GM12878 (cell line): ENCODE data around the gene VGLL3. TPM values are rescaled to one million over a fixed set of nuclear protein-coding genes. Genes with fewer than 3 reads are reported as not detected.

ENCODE experiments used
- ATAC-seq: fragments of 200-7000 bp; cut with Tn5 transposase; 3 replicates; pipeline ENCODE4 v1.9.1; 2020; ENCODE audit warnings: mild to moderate bottlenecking, moderate library complexity
- BruUV-seq: library from RNA; stranded (reverse); fragments of 400-500 nt; replicated peaks from 2 replicates; lab custom pipeline; 2021; lab: Mats Ljungman, UMichigan
- CTCF ChIA-PET: fragments of 300-600 bp; sonication (Branson Sonifier 250); formaldehyde crosslinking; extraction: SDS; loops from one replicate; lab custom pipeline; 2021; ENCODE audit warnings: inconsistent platforms; lab: Yijun Ruan, JAX
- POLR2A ChIA-PET: fragments of 350-600 bp; formaldehyde crosslinking; extraction: SDS; loops from one replicate; lab custom pipeline; 2021; ENCODE audit warnings: inconsistent platforms; lab: Charles Lee
- RAD21 ChIA-PET: fragments of 300-600 bp; sonication (Branson Sonifier 250); formaldehyde crosslinking; loops from one replicate; lab custom pipeline; 2023; ENCODE audit warnings: antibody characterized with exemption; ENCODE audit not compliant: unreplicated experiment; lab: Charles Lee
- SMC1A ChIA-PET: fragments of 300-600 bp; sonication (Branson Sonifier 250); formaldehyde crosslinking; loops from one replicate; lab custom pipeline; 2023; ENCODE audit not compliant: unreplicated experiment, uncharacterized antibody; lab: Charles Lee
- DNase-seq: peaks from one replicate; pipeline ENCODE4 v3.0.0-alpha.2; 2011; ENCODE audit warnings: low read depth, low spot score
- FAIRE-seq: peaks from 3 replicates; lab custom pipeline; 2011; peaks lifted over from hg19 to GRCh38; lab: Jason Lieb, UNC
- H2AFZ ChIP-seq: 2 replicates; pipeline ENCODE4 v1.6.0; 2011; ENCODE audit warnings: low read depth, low read length, control low read depth; ENCODE audit not compliant: control insufficient read depth
- H3K27ac ChIP-seq: 2 replicates; pipeline ENCODE4 v1.5.1; 2011; ENCODE audit warnings: control low read depth; ENCODE audit not compliant: control insufficient read depth, insufficient read depth
- H3K27me3 ChIP-seq, 2 experiments: replicated peaks in 1 of 2; 2 replicates each; pipeline versions ENCODE4 v1.6.0 to v1.6.1; 2011; ENCODE audit warnings: low read length in 1 of 2; ENCODE audit not compliant: control insufficient read depth in 2 of 2, insufficient read depth in 2 of 2
- H3K36me3 ChIP-seq, 2 experiments: 2 replicates each; pipeline ENCODE4 v1.5.1; 2011; ENCODE audit warnings: low read length in 1 of 2; ENCODE audit not compliant: control insufficient read depth in 2 of 2, insufficient read depth in 2 of 2
- H3K4me1 ChIP-seq: 2 replicates; pipeline ENCODE4 v1.6.1; 2011; ENCODE audit warnings: mild to moderate bottlenecking, low read length, moderate library complexity, mixed read lengths; ENCODE audit not compliant: control insufficient read depth, insufficient read depth
- H3K4me2 ChIP-seq: 2 replicates; pipeline ENCODE4 v1.6.0; 2011; ENCODE audit warnings: control low read depth; ENCODE audit not compliant: control insufficient read depth, insufficient read depth
- H3K4me3 ChIP-seq: fragments of 200-600 bp; sonication (generic); 2 replicates; pipeline ENCODE4 v1.5.1; 2016
- H3K79me2 ChIP-seq: 2 replicates; pipeline ENCODE4 v1.6.0; 2011; ENCODE audit warnings: low read length; ENCODE audit not compliant: control insufficient read depth, insufficient read depth
- H3K9ac ChIP-seq: 2 replicates; pipeline ENCODE4 v1.8.0; 2011; ENCODE audit warnings: low read length, control low read depth, mixed read lengths; ENCODE audit not compliant: control insufficient read depth, insufficient read depth
- H3K9me3 ChIP-seq: replicated peaks from 3 replicates; pipeline ENCODE4 v1.5.1; 2011; ENCODE audit warnings: mild to moderate bottlenecking, low read length; ENCODE audit not compliant: control insufficient read depth, insufficient read depth
- H4K20me1 ChIP-seq: 2 replicates; pipeline ENCODE4 v1.6.0; 2011; ENCODE audit not compliant: control insufficient read depth, insufficient read depth
- BRCA1 ChIP-seq: IDR thresholded peaks from 2 replicates; pipeline ENCODE4 v1.6.1; 2011; ENCODE audit warnings: low read depth, low read length, improper control_type of control experiment
- CEBPB ChIP-seq, 2 experiments: fragments of 150-350 bp in 1 of 2; IDR thresholded peaks; 2 replicates each; pipeline ENCODE4 v1.6.1; 2012 to 2014; ENCODE audit warnings: low read depth in 2 of 2, low read length in 2 of 2, borderline replicate concordance in 1 of 2, inconsistent platforms in 1 of 2
- EED ChIP-seq: sonication (generic); IDR thresholded peaks from 2 replicates; pipeline ENCODE4 v1.6.1; 2016; ENCODE audit warnings: antibody characterized with exemption, low read depth
- LARP7 ChIP-seq: fragments of 450-650 bp; IDR thresholded peaks from 2 replicates; pipeline ENCODE4 v1.6.1; 2017; ENCODE audit warnings: mild to moderate bottlenecking
- NRF1 ChIP-seq: conservative IDR thresholded peaks from 2 replicates; pipeline ENCODE4 v1.6.1; 2011; ENCODE audit warnings: mild to moderate bottlenecking, low read depth, low read length, improper control_type of control experiment
- POLR2AphosphoS2 ChIP-seq: IDR thresholded peaks from 2 replicates; pipeline ENCODE4 v1.6.1; 2011; ENCODE audit warnings: low read depth, mild to moderate bottlenecking, low read length, improper control_type of control experiment, moderate library complexity
- RB1 ChIP-seq: fragments of 450-650 bp; formaldehyde crosslinking; IDR thresholded peaks from 2 replicates; pipeline ENCODE4 v1.6.1; 2017; ENCODE audit warnings: mild to moderate bottlenecking, borderline replicate concordance
- SMARCA5 ChIP-seq: fragments of 450-650 bp; IDR thresholded peaks from 2 replicates; pipeline ENCODE4 v1.6.1; 2017; ENCODE audit warnings: mild to moderate bottlenecking
- SP1 ChIP-seq: IDR thresholded peaks from one replicate; pipeline ENCODE4 v1.6.1; 2011; ENCODE audit warnings: low read depth, low read length
- TBL1XR1 ChIP-seq: IDR thresholded peaks from 2 replicates; pipeline ENCODE4 v1.6.1; 2012; ENCODE audit warnings: low read depth, low read length, improper control_type of control experiment
- WGBS: methylation state at CpG from one replicate; pipeline ENCODE4 v1.1.6; 2016; ENCODE audit warnings: low lambda C conversion rate; ENCODE audit not compliant: insufficient replicate concordance, insufficient coverage; ENCODE audit errors: missing lambda C conversion rate; 5-methylcytosine and 5-hydroxymethylcytosine counted together
- in situ Hi-C: fragments of 300-500 bp; cut with MboI; formaldehyde crosslinking; loops from 9 replicates; pipeline ENCODE4 v1.14.3; 2018; ENCODE audit warnings: mixed read lengths
- intact Hi-C: fragments of 100-400 bp; cut with micrococcal nuclease; formaldehyde crosslinking; loops from one replicate; pipeline ENCODE4 v1.14.2; 2022; ENCODE audit not compliant: unreplicated experiment
- polyA plus RNA-seq, 11 experiments: library from polyadenylated mRNA; depleted of rRNA in 4 of 11; unstranded in 6 of 11; stranded (reverse) in 5 of 11; fragments of >200 nt; fragmentation: Nextera tagmentation in 4 of 11; fragmentation: Illumina TruSeq in 1 of 11; extraction: Ambion mirVana in 4 of 11; extraction: Trizol in 1 of 11; gene quantifications; 1 replicate in 1 of 11; 2 replicates in 10 of 11; pipeline versions ENCODE4 v1.2.1 to v1.2.3, GENCODE V29; 2011 to 2016; ENCODE audit warnings: inconsistent platforms in 2 of 11, missing spikeins in 2 of 11, low read depth in 1 of 11
- total RNA-seq, 4 experiments: library from RNA; depleted of rRNA in 3 of 4; stranded (reverse); fragments of >200 nt in 3 of 4; fragmentation: Illumina TruSeq in 1 of 4; extraction: Trizol in 1 of 4; gene quantifications; 2 replicates each; pipeline versions ENCODE4 v1.2.1 to v1.2.3, GENCODE V29; 2013 to 2021
- TF ChIP-seq, protein P1 (sequence below): fragments of 150-350 bp; IDR thresholded peaks from 2 replicates; pipeline ENCODE4 v1.6.1; 2016; ENCODE audit warnings: low read depth, low read length
- TF ChIP-seq, protein P2 (sequence below): fragments of 450-650 bp; formaldehyde crosslinking; IDR thresholded peaks from 2 replicates; pipeline ENCODE4 v1.4.0; 2022; ENCODE audit warnings: mild to moderate bottlenecking, moderate library complexity

The VGLL3 gene
- total and polyA plus RNA-seq, 10 of the 15 experiments (the other 5 are each of a cell fraction or from before 2014, with no cell fraction given) = 0.05 TPM; not detected in 9

DNA sequence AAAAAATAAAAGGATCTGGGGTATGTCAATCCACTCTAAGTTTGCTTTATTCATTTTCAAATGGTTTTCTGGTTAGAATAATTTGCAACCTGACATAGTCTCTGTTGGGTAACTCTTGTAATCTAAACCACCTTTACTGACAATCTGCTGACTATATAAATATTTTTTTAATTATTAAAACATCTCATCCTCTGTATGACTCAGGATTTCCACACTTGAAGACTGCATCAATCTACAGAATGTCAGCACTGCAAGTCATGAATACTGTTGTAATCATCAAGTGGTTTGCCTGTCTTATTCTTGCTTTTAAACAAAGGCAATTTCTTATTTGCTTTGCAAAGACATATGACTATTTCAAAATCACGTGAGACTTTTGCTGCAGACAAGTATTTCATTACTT is 42.1 kb downstream of the VGLL3 start:
- intact Hi-C loops = no loop called here
- no peak overlapping the region for H3K27ac ChIP-seq
- in situ Hi-C loops = no loop called here
- ChIA-PET POLR2A (no interaction called here), SMC1A (no interaction called here), CTCF (no interaction called here), RAD21 (no interaction called here)
- no peaks in the 10 kb centered on the region for H3K36me3 ChIP-seq
- WGBS = 0% methylated on average over 1 of the region's 1 CpG
- DNase-seq = no peak
- H3K27me3 ChIP-seq = no peaks in the 10 kb centered on the region
- H2AFZ ChIP-seq = no peak overlapping the region
- no peaks in the 10 kb centered on the region for H3K4me1 ChIP-seq
- no peak for ATAC-seq
- no peak overlapping the region for H3K4me2 ChIP-seq
- H3K4me3 ChIP-seq = no peak overlapping the region
- H3K9me3 ChIP-seq = no peaks in the 10 kb centered on the region
- FAIRE-seq = no peak
- H4K20me1 ChIP-seq = no peaks in the 10 kb centered on the region
- no peak for TF ChIP-seq POLR2AphosphoS2
- no peak for TF ChIP-seq TBL1XR1
- TF ChIP-seq SP1 = no peak
- no peak for TF ChIP-seq LARP7
- no peak for TF ChIP-seq EED
- TF ChIP-seq BRCA1 = no peak
- TF ChIP-seq CEBPB (IDR thresholded peaks at IDR 0.05; ENCODE audit: borderline replicate concordance in 1 of 2, low read depth in 2 of 2, low read length in 2 of 2) = no peak
- no peaks in the 10 kb centered on the region for H3K79me2 ChIP-seq
- BruUV-seq = no TSS peak
- no peak overlapping the region for H3K9ac ChIP-seq

DNA sequence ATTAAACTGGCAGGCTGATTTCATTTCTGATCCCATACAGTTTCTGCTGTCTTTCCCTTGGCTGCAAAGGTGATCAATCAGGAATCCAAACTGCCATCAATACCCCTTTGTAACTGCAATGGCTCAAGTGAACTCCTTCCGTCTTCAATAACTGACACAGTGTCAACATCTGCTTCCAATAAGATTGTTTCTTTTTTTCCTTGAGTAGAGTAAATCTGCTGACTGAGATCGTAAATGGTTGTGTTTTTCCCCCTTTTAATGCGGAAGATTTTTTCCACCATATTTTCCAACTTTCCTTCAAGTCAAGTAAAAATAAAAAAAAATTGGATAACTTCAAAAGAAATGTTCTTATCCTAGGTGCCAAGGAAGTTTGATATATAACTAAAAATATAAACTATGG is 48.7 kb downstream of the VGLL3 start:
- ChIA-PET SMC1A (no interaction called here), CTCF (no interaction called here), RAD21 (no interaction called here), POLR2A (no interaction called here)
- ATAC-seq (no peak), FAIRE-seq (no peak), DNase-seq (no peak)
- no peaks in the 10 kb centered on the region for H3K9me3 ChIP-seq
- WGBS = 33% methylated on average over 3 of the region's 3 CpGs
- H3K4me3 ChIP-seq = no peak overlapping the region
- no peaks in the 10 kb centered on the region for H3K27me3 ChIP-seq
- BruUV-seq = no TSS peak
- intact Hi-C loops = no loop called here
- no peaks in the 10 kb centered on the region for H4K20me1 ChIP-seq
- no peaks in the 10 kb centered on the region for H3K36me3 ChIP-seq
- no peak overlapping the region for H3K4me2 ChIP-seq
- H3K9ac ChIP-seq = no peak overlapping the region
- no peak overlapping the region for H2AFZ ChIP-seq
- H3K79me2 ChIP-seq = no peaks in the 10 kb centered on the region
- no peak overlapping the region for H3K27ac ChIP-seq
- in situ Hi-C loops = no loop called here
- H3K4me1 ChIP-seq = no peaks in the 10 kb centered on the region
- TF ChIP-seq SMARCA5 (no peak), RB1 (no peak), NRF1 (no peak)
- TF ChIP-seq, protein P1, sequence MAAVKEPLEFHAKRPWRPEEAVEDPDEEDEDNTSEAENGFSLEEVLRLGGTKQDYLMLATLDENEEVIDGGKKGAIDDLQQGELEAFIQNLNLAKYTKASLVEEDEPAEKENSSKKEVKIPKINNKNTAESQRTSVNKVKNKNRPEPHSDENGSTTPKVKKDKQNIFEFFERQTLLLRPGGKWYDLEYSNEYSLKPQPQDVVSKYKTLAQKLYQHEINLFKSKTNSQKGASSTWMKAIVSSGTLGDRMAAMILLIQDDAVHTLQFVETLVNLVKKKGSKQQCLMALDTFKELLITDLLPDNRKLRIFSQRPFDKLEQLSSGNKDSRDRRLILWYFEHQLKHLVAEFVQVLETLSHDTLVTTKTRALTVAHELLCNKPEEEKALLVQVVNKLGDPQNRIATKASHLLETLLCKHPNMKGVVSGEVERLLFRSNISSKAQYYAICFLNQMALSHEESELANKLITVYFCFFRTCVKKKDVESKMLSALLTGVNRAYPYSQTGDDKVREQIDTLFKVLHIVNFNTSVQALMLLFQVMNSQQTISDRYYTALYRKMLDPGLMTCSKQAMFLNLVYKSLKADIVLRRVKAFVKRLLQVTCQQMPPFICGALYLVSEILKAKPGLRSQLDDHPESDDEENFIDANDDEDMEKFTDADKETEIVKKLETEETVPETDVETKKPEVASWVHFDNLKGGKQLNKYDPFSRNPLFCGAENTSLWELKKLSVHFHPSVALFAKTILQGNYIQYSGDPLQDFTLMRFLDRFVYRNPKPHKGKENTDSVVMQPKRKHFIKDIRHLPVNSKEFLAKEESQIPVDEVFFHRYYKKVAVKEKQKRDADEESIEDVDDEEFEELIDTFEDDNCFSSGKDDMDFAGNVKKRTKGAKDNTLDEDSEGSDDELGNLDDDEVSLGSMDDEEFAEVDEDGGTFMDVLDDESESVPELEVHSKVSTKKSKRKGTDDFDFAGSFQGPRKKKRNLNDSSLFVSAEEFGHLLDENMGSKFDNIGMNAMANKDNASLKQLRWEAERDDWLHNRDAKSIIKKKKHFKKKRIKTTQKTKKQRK = no peak
- TF ChIP-seq, protein P2, sequence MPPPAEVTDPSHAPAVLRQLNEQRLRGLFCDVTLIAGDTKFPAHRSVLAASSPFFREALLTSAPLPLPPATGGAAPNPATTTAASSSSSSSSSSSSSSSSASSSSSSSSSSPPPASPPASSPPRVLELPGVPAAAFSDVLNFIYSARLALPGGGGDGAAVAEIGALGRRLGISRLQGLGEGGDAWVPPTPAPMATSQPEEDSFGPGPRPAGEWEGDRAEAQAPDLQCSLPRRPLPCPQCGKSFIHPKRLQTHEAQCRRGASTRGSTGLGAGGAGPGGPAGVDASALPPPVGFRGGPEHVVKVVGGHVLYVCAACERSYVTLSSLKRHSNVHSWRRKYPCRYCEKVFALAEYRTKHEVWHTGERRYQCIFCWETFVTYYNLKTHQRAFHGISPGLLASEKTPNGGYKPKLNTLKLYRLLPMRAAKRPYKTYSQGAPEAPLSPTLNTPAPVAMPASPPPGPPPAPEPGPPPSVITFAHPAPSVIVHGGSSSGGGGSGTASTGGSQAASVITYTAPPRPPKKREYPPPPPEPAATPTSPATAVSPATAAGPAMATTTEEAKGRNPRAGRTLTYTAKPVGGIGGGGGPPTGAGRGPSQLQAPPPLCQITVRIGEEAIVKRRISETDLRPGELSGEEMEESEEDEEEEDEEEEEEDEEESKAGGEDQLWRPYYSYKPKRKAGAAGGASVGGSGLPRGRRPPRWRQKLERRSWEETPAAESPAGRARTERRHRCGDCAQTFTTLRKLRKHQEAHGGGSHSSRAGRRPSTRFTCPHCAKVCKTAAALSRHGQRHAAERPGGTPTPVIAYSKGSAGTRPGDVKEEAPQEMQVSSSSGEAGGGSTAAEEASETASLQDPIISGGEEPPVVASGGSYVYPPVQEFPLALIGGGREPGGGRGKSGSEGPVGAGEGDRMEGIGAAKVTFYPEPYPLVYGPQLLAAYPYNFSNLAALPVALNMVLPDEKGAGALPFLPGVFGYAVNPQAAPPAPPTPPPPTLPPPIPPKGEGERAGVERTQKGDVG (CRISPR knock-in tag) = no peak
